Rectal smooth muscle tissue (tissue), 1 donor: ENCODE measurements around the gene VWA3B.

Experiments
- H3K27ac ChIP-seq: one replicate; pipeline ENCODE4 v1.7.0; 2013; ENCODE audit warnings: low read depth, low read length, inconsistent platforms
- H3K27me3 ChIP-seq: one replicate; pipeline ENCODE4 v1.7.0; 2013; ENCODE audit warnings: low read length; ENCODE audit not compliant: control insufficient read depth, insufficient read depth
- H3K36me3 ChIP-seq: one replicate; pipeline ENCODE4 v1.7.0; 2013; ENCODE audit warnings: low read length; ENCODE audit not compliant: control insufficient read depth, insufficient read depth
- H3K4me1 ChIP-seq: one replicate; pipeline ENCODE4 v1.7.0; 2013; ENCODE audit warnings: low read length; ENCODE audit not compliant: control insufficient read depth, insufficient read depth
- H3K4me3 ChIP-seq: one replicate; pipeline ENCODE4 v1.7.0; 2013; ENCODE audit warnings: low read length
- H3K9ac ChIP-seq: one replicate; pipeline ENCODE4 v1.7.0; 2013; ENCODE audit warnings: low read length

VWA3B gene

GRCh38 chr2:98063291-98063854, 23.6 kb upstream of the VWA3B start:
- Histone ChIP-seq H3K27ac (no peak overlapping the region), H3K4me1 (no peaks in the 10 kb centered on the region), H3K4me3 (no peak overlapping the region), H3K36me3 (no peaks in the 10 kb centered on the region), H3K27me3 (no peaks in the 10 kb centered on the region), H3K9ac (no peak overlapping the region)

- Histone ChIP-seq H3K27ac (no peak overlapping the region), H3K9ac (no peak overlapping the region), H3K4me1 (peaks cover 6% of the 10 kb centered on the region), H3K36me3 (no peaks in the 10 kb centered on the region), H3K4me3 (no peak overlapping the region), H3K27me3 (no peaks in the 10 kb centered on the region)
These were observed 21.2 kb upstream of the VWA3B start for GRCh38 chr2:98065808-98066207.

GRCh38 chr2:98067160-98067559, 19.8 kb upstream of the VWA3B start:
- Histone ChIP-seq H3K27ac (no peak overlapping the region), H3K9ac (no peak overlapping the region), H3K27me3 (no peaks in the 10 kb centered on the region), H3K4me3 (no peak overlapping the region), H3K4me1 (peaks cover 6% of the 10 kb centered on the region), H3K36me3 (no peaks in the 10 kb centered on the region)

- H3K9ac ChIP-seq: no peak overlapping the region
- H3K27me3 ChIP-seq: no peaks in the 10 kb centered on the region
- peaks cover 6% of the 10 kb centered on the region for H3K4me1 ChIP-seq
- H3K27ac ChIP-seq: peak overlapping the region; percentile 67
- no peaks in the 10 kb centered on the region for H3K36me3 ChIP-seq
- H3K4me3 ChIP-seq: no peak overlapping the region
These were observed 16.9 kb upstream of the VWA3B start for GRCh38 chr2:98070081-98070480.

GRCh38 chr2:98072442-98072841, 14.5 kb upstream of the VWA3B start:
- Histone ChIP-seq H3K27me3 (no peaks in the 10 kb centered on the region), H3K36me3 (no peaks in the 10 kb centered on the region), H3K4me3 (no peak overlapping the region), H3K9ac (no peak overlapping the region), H3K4me1 (peaks cover 6% of the 10 kb centered on the region), H3K27ac (no peak overlapping the region)

- Histone ChIP-seq H3K27ac (no peak overlapping the region), H3K36me3 (no peaks in the 10 kb centered on the region), H3K4me1 (no peaks in the 10 kb centered on the region), H3K9ac (no peak overlapping the region), H3K4me3 (no peak overlapping the region), H3K27me3 (no peaks in the 10 kb centered on the region)
These were observed 8.3 kb upstream of the VWA3B start for GRCh38 chr2:98078701-98079100.

- H3K36me3 ChIP-seq: no peaks in the 10 kb centered on the region
- H3K27me3 ChIP-seq: no peaks in the 10 kb centered on the region
- H3K9ac ChIP-seq: no peak overlapping the region
- H3K27ac ChIP-seq: no peak overlapping the region
- H3K4me1 ChIP-seq: peaks cover 4% of the 10 kb centered on the region
- H3K4me3 ChIP-seq: no peak overlapping the region
These were observed 2.7 kb upstream of the VWA3B start for GRCh38 chr2:98084151-98084868.

GRCh38 chr2:98084869-98085238, 2.1 kb upstream of the VWA3B start:
- Histone ChIP-seq H3K27me3 (no peaks in the 10 kb centered on the region), H3K4me1 (peaks cover 4% of the 10 kb centered on the region), H3K4me3 (no peak overlapping the region), H3K27ac (no peak overlapping the region), H3K36me3 (no peaks in the 10 kb centered on the region), H3K9ac (no peak overlapping the region)

GRCh38 chr2:98085649-98086048, 1.3 kb upstream of the VWA3B start:
- no peak overlapping the region for H3K27ac ChIP-seq
- no peaks in the 10 kb centered on the region for H3K36me3 ChIP-seq
- H3K27me3 ChIP-seq: no peaks in the 10 kb centered on the region
- peaks cover 4% of the 10 kb centered on the region for H3K4me1 ChIP-seq
- no peak overlapping the region for H3K9ac ChIP-seq
- no peak overlapping the region for H3K4me3 ChIP-seq

- H3K9ac ChIP-seq: no peak overlapping the region
These were observed 567 bp downstream of the VWA3B start for GRCh38 chr2:98087447-98088020.

GRCh38 chr2:98088261-98088660, 1.3 kb downstream of the VWA3B start:
- Histone ChIP-seq H3K27me3 (no peaks in the 10 kb centered on the region), H3K4me1 (peaks cover 4% of the 10 kb centered on the region), H3K9ac (no peak overlapping the region), H3K27ac (no peak overlapping the region), H3K4me3 (no peak overlapping the region), H3K36me3 (no peaks in the 10 kb centered on the region)

More at GRCh38 chr2:98087447-98088020, 567 bp downstream of the VWA3B start:
- Histone ChIP-seq H3K36me3 (no peaks in the 10 kb centered on the region), H3K4me1 (peaks cover 4% of the 10 kb centered on the region), H3K27ac (no peak overlapping the region), H3K4me3 (peak overlapping the region; percentile 71), H3K27me3 (no peaks in the 10 kb centered on the region)

GRCh38 chr2:98089941-98090340, 3.0 kb downstream of the VWA3B start:
- Histone ChIP-seq H3K36me3 (no peaks in the 10 kb centered on the region), H3K4me3 (no peak overlapping the region), H3K4me1 (peaks cover 4% of the 10 kb centered on the region), H3K27ac (no peak overlapping the region), H3K9ac (no peak overlapping the region), H3K27me3 (no peaks in the 10 kb centered on the region)

GRCh38 chr2:98090951-98091350, 4.0 kb downstream of the VWA3B start:
- Histone ChIP-seq H3K4me3 (no peak overlapping the region), H3K27ac (no peak overlapping the region), H3K27me3 (no peaks in the 10 kb centered on the region), H3K4me1 (peaks cover 4% of the 10 kb centered on the region), H3K9ac (no peak overlapping the region), H3K36me3 (no peaks in the 10 kb centered on the region)
